HG02870 (cell line): ENCODE data around the gene CENPM.

Experiments used
- ATAC-seq: cut with Tn5 transposase; IDR thresholded peaks from one replicate; pipeline ENCODE4 v1.9.1; 2021; ENCODE audit warnings: mild to moderate bottlenecking, moderate library complexity; ENCODE audit not compliant: unreplicated experiment

CENPM gene, protein sequence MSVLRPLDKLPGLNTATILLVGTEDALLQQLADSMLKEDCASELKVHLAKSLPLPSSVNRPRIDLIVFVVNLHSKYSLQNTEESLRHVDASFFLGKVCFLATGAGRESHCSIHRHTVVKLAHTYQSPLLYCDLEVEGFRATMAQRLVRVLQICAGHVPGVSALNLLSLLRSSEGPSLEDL

GRCh38 chr22:41946629-41947423 is at the start of gene CENPM:
Gene CENPM (minus strand): TSS chr22:41947152. CDS start chr22:41947076, 76 bp downstream.
- ATAC-seq = peak; percentile 79

DNA sequence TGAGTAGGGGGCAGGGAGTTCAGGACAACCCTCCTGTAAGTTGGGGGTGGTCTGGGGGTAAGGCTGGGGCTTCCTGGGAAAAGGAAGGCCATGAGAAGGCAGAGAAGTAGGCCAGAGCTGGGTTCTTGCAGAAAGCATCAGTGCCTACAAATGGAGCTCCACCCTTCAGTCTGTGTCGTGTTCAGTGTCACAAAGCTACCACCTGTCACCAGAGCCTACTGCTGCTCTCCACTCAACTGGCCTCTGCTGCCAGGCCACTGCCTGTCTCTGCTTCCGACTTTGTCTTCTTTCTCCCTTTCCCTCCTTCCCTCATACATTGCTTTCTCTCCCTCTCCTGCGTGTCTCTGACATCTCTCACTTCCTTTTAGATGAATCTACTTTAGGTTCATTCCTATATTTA is 48.3 kb upstream of the CENPM start:
- ATAC-seq = no peak

DNA sequence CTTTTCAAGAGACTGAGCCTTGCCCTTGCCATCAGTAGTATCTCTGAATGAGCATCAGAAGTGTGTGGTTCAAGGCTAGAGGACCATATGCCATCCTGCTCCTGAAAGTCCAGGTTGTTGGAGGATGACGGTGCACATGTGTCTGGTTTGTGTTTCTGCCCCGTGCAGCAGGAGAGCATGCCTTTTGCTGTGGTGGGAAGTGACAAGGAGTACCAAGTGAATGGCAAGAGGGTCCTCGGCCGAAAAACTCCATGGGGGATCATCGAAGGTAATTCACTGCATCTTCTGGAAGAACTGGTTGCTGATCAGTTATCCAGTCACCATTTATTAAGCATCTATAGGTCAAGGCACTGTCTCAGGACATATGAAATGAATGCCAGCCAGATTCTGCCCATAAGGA is 45.5 kb upstream of the CENPM start:
- no peak for ATAC-seq

DNA sequence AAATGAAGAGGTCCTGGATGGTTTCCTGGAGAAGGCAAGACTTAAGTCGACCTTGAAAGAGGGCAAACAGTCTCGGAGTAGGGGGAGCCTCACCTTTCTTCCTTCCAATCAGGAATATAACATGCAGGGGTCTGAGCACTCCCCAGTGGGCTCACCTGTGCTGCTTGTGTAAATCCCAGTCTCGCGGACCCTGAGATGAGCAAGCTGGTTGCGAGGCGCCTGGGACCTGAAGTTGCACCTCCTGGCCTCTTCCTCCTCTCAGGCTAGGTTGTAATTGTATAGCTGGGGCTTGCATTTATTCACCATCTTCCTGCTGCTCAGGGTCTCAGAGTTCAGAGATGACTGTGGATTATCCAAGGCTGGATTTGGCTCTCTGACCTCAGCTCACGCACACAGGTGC is 44.2 kb upstream of the CENPM start:
- no peak for ATAC-seq

DNA sequence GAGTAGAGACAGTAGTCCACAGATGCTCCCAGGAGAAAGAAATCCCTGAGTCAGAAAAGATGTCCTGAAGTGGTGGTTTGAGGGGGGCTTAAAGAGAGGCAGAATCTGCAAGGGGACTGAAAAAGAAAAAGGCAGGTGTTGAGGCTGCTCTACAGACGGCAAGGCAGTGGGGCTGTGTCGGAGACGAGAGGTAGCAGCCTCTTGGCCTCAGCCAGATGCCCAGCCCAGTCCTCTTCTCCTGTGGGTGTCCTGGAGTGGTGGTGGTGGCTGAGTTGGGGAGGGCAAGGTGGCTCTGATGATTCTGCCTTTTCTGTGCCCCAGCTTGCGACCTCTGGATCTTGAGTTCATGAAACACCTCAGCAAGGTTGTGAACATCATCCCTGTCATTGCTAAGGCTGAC is 42.3 kb upstream of the CENPM start:
- no peak for ATAC-seq

DNA sequence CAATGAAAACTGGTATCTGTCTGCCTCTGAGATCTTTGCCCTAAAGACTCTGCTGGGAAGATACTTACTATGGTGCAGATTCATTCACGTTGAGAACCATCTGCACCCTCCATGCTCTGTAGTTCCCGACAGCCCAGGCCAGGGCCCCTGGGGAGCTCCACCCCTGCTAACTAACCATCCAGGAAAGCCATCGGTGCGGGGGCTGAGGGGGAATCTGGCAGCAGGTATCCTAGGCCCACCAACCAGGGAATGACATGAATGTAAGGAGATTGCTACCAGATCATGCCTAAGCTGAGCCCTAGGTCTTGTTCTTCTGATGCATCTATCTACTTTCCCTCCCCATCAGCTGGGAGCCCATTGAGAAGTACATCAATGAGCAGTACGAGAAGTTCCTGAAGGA is 40.3 kb upstream of the CENPM start:
- ATAC-seq = no peak

- no peak for ATAC-seq
Measured at GRCh38 chr22:41983513-41984405, 36.8 kb upstream of the CENPM start.

DNA sequence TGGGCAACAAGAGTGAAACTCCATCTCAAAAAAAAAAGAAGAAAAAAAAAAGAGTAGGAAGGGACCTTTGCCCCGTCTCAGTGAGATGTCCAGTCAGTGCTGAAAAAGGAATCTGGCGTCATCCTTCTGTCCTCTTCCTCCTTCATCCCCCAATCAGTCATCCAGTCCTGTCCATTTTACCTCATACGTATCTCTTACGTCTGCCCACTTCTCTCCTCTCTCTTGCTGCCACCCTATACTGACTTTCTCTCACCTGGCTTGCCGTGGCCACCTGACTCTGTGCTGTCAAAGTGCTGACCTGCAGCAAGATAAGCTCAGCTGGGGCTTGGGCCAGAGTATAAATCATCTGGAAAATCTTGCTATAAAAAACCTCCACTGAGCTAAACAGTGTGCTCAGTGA is 35.9 kb upstream of the CENPM start:
- no peak for ATAC-seq

GRCh38 chr22:41979423-41980250 is 32.7 kb upstream of the CENPM start:
- no peak for ATAC-seq

DNA sequence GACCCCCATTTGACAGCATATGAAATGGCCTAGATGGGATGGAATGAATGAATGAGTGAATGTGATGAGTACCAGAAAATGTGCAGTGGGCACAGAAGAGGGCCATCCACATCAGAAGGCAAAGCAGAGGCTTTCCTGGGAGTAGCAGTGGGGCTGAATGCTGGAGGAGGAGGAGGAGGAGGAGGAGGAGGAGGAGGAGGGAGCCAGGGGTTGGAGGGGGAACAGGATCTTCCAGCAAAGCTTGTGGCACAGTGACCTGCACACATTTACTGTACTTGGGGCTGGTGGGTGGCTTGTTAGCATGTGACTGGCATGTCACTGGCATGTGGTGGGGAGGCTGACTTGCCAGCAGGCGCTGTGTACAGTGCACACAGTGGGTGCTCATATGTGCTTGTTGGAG is 31.8 kb upstream of the CENPM start:
- no peak for ATAC-seq

DNA sequence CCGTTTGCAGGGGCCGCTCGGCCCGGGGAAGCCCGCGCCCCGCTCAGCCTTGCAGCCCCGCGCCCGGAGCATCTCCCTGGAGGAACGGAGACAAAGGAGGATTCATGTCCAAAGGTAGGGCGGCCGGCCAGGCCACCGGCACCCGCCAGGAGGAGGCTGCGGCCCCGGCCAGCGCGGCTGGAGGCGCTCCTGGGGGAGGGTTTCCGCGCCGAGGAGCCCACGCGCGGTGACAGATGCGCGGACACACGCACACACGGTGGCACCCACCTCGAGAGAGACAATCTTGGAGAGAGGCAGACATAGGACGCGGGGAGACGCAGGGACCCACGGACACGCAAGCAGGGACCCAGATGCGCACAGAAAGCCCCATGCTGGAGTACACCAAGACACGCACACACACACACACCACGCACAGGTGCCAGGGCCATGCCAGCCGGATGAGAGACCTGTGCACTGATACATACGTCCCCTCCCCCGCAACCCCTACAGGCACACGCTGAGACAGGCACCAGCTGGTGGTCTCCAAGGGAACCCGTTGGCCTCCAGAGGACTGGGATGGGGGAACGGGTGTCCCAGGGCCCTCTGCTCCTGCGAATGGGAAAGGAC is 30.1 kb upstream of the CENPM start:
- ATAC-seq = no peak

GRCh38 chr22:41976070-41976901 is 29.3 kb upstream of the CENPM start:
- no peak for ATAC-seq

DNA sequence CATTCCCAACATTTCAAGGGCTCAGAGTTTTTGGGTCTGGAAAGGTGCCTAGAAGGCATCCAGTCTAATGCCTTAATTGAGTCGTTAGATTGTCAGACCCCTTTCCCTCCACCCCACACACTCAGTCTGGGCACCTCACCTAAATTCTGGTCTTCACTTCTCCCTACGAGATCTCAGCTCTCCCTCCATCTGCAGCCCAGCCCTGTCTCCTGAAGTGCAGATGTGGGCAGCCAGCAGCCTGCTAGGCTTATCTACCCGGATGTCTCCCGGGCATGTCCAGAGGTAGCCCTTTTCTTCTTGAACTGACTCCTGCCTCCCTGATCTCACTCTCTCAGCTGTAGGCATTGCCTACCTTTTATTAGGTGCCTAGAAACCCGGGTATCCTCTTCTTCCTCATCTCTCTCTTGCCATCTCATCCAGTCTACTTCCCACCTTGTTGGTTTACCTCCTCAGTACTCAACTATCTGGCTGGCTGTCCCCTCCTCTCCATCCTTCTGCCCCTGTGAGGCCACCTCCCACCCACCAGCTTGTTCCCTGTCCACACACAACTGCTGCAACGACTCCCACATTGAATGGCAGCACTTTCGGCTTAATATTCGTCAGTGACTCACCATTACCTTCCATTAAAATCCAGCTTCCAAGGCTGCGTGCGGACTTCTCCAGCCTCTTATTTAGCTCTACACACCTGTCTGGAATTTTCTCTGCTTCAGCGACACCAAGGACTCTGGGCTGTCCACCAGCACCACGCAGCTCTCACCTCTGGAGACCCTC is 28.5 kb upstream of the CENPM start:
- ATAC-seq = no peak

- ATAC-seq = no peak
Measured at GRCh38 chr22:41974691-41975290, 27.8 kb upstream of the CENPM start.

DNA sequence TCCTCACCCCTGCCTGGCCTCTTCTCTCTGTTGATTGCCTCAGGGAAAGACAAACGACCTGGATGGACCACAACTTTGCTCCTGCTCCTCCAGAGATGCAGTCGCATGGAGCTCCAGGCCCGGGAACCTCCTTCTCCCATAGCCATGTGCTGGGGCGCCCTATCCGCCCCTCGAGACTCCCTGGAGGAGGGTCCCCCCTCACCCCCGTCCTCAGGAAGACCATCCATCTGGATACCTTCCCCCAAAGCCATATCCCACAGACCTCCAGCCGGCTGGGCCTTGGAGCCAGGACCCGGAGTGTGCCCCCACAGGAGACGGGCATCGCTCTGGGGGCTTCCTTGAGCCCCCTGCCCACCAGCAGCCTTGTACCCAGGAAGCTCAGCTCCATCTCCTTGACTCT is 24.5 kb upstream of the CENPM start:
- ATAC-seq = no peak

- no peak for ATAC-seq
Measured at GRCh38 chr22:41970601-41971000, 23.6 kb upstream of the CENPM start.

DNA sequence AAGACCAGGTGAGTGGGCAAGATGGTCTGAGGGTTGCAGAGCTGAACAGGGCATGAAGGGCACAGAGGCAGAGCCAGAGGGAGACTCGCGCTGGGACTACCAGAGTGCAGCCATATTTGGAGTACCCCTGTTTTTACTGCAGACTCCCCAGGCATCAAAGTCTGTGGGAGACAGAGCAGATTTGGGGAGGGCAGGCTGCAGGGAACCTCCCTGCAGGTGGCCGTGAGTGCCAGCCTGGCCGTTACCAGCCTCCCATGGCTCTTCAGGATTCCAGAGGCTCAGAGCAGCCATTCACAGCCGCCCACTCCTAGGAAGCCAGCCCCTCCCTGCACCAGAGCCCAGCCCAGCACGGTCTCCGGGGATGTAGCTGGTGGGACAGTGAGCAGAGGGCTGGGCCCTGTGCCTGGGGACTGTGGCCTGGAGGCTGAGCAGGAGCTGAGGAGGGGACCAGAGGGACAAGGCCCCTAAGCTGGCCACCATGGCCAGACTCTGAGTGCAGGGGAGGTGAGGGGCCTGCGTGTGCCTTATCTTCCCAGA is 22.2 kb upstream of the CENPM start, which contains the start of gene SEPTIN3:
Gene SEPTIN3, plus strand, starts transcription at position 334 of the 537 bp plus-strand sequence. CDS start 2,050 bp downstream, outside the sequence.
- ATAC-seq = no peak

DNA sequence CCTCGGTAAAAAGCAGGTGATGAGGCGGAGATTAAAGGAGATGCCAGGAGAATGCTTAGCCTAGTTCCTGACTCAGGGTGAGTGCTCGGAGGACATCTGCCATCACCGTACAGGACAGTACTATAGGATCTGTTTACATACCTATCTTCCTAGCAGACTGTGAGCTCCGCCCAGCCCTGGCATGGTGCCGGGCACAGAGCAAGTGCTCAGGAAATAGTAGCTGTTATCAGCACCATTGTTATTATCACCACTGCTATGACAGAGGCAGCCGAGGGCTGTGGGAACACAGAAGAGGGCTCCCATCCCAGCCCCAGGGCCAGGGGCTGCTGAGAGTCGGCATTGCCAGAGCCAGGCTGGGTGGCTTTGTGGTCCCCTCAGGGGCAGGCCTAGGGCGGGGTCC is 21.6 kb upstream of the CENPM start:
- ATAC-seq = no peak
